HG02840 (cell line): ENCODE results near the gene PRR23B.
"Not testable (repeated sequence)": the region's sequence is repeated elsewhere in the genome, so short reads cannot be mapped to it uniquely, and the experiment has no call there.

ENCODE experiments used
- ATAC-seq: cut with Tn5 transposase; IDR thresholded peaks from one replicate; pipeline ENCODE4 v1.9.1; 2021; ENCODE audit warnings: mild to moderate bottlenecking, moderate library complexity, moderate number of reproducible peaks; ENCODE audit not compliant: unreplicated experiment, low FRiP score

Gene PRR23B

DNA sequence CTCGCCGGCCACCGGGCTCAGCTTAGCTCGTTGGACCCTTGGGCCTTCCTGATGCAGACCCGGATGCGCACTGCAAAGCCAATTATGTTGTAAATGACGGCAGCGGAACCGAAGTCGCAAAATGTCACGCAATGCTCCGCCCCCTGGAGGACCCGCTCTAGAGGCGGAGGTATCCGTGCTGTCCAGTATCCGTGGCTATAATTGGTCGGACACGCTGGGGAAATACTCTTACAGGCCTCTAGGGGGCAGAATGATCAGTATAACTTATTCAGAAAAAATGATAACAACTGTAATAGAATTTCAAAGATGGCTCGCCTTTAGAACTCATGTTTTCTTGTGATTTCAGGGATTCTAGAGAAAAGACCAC is at the start of gene PRR23B:
PRR23B (minus strand) TSS at position 59 of the 367 bp plus-strand sequence. CDS start 265 bp downstream, outside the sequence.
- ATAC-seq = no peak

DNA sequence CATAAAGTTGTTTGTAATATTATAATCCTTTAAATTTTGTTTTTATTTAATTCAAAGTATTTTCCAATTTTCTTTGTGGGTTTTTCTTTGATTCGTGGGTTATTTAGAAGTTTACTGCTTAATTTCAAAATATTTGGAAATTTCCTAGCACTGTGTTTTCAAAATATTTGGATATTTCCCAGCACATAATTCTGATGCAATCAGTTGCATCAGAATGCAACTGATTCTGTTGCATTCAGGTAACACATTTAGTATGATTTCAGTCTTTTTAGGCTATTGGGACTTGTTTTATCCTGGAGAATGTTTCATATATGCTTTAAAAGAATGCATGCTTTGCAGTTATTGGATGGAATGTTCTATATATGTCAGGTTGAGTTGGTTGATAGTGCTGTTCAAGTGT is 42.2 kb upstream of the PRR23B start:
- ATAC-seq = no peak

DNA sequence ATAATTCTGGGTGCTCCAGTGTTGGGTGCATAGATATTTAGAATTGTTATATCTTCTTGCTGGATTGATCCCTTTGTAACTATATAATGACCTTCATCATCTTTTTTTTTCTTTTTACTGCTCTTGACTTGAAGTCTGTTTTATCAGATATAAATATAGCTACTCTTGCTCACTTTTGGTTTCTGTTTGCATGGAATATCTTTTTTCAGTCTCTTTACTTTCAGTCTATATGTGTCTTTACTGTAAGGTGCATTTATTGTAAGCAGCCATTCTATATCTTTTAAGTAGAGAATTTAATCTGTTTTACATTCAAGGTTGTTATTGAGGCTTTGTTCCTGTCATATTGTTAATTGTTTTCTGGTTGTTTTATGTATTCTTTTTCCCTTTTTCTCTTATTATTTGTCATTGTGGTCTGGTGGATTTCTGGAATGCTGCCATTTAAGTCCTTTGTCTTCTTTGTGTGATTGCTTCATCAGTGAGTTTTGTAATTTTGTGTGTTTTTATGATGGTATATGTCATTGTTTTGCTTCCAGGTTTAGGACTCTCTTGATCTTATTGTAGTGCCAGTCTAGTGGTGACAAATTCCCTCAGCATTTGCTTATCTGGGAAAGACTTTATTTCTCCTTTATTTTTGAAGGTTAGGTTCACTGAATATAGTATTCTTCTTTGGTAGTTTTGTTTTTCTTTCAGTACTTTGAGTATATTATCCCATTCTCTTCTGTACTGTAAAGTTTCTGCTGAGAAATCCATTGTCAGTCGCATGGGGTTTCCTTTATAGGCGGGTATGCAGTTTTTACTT is 32.3 kb upstream of the PRR23B start:
- no peak for ATAC-seq

DNA sequence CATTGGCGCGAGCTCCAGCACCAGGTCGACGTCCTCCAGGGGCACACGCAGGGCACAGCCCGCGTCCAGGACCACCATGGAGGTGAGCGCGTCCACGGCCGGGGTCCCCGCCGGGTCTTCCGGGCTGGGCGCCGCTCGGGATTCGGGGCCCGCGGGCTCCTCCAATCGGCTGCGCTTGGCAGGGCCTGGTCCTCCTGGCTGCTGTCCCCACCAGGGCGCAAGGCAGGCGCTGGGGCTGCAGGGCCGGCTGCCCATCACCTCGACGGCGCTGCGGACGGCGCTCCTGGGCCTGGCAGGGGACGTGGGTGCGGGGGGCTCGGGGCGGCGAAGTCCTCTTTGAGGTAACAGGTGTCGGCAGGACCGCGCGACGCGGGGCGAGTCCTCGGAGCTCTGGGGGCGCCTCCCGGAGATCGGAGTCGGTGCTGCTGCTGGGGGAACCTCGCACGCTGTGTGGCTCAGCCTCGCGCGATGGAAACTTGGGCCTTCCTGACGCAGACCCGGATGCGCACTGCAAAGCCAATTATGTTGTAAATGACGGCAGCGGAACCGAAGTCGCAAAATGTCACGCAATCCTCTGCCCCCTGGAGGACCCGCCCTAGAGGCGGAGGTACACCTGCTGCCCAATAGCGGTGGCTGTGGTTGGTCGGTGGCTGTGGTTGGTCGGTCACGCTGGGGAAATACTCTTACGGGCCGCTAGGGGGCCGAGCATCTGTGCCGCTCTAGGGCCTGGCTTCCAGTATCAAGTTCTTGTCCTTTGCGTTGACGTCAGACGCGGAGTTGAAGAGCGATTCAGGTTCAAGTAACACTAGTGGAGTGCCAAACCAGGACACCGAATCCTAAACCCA is 23.9 kb upstream of the PRR23B start, which contains the start of gene PRR23C:
PRR23C (minus strand) TSS at position 527 of the 845 bp plus-strand sequence; CDS start at position 255, 272 bp downstream.
- ATAC-seq = no peak

DNA sequence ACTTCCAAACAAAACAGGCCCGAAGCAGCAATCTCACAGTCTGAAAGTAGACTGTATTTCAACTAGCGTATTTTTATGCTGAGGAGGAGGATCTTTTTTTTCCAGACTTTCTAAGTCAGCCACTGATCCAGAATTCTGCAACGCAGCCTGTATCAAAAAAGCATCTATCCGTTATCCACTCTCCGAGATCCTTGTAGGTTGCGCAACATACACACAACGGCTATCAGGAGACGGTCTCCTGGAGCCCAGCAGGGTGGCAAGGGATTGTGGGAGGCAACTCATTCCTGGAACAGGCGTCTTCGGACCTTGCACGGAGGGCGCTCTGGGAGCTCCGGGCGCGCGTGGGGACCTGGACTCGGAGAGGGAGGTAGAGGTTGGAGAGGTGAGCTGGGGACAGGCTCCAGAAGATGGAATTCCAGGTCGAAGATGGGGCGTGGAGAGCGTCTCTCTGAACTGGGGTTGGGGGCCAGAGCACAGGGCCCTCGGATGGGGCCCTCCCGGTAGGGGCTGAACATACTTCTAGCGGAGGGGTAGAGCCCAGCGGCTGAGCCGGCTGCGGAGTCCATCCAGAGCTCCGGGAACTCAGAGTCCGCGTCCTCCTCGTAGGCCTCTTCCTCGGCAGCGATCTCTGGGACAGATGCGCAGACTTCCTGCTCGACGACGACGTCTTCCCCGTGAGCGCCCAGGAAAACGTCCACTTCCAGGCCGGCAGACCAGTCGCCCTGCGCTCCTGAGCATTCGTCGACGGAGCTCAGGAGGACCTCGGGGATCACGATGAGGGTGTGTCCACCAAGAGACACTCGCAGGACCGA is 23.0 kb upstream of the PRR23B start:
- no peak for ATAC-seq

DNA sequence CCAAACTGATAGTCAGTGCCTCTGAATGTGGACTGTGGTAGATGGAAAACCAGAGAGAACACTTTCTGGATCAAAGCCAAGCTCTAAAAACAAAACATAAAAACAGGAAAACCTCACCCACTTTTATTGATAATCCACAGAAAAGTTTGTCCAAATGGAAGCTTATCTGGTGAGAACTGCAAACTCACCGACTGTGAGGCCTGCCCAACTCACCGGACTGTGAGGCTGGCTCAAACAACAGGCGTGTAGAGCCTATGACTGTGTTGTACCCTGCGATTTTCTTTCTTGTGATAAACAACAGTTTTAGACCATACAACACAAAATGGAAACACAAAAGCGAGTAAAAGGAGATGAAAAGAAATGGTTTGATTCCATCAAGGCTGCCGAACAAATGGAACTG is 16.8 kb upstream of the PRR23B start:
- no peak for ATAC-seq

DNA sequence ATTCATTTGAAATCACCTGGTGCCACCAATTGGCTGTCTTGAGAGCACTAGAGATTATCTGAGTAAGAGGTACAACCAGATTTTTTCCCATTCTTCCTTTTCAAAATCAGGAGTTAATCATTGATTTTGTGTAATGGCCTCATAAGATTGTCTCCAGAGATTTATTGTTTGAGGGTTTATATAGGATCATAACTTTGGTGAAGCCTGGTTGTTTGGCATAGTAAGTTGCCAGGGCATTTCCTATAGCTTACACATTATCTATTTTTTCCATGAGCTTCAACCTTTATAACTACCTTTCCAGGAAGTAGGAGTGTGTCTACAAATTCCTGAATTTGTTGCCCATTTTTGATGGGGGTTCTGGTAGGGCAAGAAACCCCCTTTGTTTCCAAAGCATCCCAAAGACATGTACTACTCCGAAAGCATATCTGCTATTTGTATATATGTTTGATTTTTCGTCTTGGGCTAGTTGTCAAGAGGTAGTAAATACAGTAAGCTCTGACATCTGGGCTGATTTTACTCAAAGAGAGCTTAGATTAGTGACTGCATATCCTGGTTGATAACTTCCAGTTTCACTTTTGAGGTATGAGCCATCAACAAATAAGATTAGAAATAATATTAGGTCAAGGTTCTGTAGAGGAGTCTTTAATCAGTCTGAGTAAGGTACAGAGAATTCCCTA is 11.7 kb upstream of the PRR23B start:
- no peak for ATAC-seq

DNA sequence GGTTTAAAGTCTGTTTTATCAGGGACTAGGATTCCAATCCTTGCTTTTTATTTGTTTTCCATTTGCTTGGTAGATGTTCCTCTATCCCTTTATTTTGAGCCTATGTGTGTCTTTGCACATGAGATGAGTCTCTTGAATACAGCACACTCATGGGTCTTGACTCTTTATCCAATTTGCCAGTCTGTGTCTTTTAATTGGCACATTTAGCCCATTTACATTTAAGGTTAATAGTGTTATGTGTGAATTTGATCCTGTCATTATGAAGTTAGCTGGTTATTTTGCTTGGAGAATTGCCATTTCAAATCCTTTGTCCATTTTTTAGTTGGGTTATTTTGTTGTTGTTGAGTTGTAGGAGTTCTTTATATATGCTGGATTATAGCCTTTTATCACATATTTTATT is 9.8 kb upstream of the PRR23B start:
- not testable (repeated sequence) for ATAC-seq

DNA sequence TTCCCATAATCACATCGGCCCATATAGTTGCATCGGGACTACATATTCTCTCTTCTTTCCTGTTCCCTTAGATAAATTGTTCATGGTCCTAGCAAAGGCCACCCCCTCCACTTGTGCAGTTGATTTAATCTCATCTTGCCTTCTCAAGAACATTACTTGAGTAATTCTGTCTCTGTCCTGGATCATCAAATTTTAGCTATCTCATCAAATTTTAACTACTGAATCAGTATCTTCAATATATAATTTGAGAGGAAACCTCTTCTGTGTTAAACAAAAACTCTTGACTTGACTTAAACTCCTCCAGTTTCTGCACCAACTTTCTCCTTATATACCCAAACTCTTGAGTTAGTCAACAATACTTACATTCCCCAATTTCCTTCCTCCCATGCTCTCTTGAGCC is 4.2 kb upstream of the PRR23B start:
- ATAC-seq = no peak

DNA sequence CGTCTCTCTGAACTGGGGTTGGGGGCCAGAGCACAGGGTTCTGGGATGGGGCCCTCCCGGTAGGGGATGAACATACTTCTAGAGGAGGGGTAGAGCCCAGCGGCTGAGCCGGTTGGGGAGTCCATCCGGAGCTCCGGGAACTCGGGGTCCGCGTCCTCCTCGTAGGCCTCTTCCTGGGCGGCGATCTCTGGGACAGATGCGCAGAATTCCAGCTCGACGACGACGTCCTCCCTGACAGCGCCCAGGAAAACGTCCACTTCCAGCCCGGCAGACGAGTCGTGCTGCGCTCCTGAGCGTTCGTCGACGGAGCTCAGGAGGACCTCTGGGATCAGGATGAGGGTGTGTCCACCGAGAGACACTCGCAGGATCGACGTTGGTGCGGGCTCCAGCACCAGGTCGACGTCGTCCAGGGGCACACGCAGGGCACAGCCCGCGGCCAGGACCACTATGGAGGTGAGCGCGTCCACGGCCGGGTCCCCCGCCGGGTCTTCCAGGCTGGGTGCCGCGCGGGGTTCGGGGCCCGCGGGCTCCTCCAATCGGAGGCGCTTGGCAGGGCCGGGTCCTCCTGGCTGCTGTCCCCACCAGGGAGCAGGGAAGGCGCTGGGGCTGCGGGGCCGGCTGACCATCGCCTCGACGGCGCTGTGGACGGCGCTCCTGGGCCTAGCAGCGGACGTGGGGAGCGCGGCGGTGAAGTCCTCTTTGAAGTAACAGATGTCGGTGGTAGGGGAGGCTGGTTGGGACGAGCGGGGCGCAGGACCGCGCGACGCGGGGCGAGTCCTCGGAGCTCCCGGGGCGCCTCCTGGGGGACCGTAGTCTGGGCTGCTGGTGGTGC is 474 bp downstream of the PRR23B start:
- ATAC-seq = no peak

DNA sequence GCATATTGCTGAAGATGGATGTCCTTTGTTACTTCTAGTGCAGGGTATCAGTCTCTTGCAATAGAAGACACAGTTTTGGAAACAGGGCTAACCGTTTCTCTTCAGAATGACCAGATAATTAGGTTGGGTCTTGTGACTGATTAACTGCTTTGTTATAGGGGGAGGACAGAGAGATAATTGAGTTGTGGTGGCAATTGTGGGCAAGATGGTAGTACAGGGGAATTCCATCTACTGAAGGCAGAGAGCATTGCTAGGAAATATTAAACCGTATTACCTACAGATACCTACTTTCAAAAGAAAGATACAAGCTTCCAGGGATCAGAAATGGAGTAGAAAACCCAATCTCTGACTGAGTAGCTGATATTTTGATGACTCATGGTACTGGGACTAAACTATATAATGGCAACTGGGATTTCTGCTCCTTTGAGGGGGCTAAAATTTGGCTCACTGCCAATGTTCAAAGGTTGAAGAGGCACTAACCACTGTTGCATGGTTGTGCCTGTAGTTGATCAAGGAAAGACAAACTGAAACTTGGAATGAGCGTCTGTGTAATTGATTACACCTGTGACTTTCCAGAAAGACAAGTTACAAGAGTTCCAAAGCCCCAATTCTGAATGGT is 4.2 kb downstream of the PRR23B start:
- no peak for ATAC-seq

DNA sequence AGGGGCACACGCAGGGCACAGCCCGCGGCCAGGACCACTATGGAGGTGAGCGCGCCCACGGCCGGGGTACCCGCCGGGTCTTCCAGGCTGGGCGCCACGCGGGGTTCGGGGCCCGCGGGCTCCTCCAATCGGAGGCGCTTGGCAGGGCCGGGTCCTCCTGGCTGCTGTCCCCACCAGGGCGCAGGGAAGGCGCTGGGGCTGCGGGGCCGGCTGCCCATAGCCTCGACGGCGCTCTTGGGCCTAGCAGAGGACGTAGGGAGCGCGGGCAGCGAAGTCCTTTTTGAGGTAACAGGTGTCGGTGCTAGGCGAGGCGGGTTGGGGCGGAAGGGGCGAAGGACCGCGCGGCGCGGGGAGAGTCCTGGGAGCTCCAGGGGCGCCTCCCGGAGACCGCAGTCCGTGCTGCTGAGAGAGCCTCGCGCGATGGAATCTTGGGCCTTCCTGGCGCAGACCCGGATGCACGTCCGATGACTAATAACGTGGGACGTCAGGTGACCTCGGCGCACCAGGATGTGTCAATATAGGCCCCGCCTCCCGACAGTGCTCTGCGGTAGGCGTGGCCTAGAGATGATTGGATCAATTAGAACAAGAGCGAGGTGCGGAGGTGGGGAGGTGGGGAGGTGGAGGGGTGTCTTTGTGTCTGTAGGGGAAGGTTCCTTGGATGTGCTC is 14.5 kb downstream of the PRR23B start, which contains the start of gene PRR23A:
PRR23A (minus strand) TSS at position 218 of the 666 bp plus-strand sequence; CDS start at position 218, 0 bp downstream.
- ATAC-seq = no peak

DNA sequence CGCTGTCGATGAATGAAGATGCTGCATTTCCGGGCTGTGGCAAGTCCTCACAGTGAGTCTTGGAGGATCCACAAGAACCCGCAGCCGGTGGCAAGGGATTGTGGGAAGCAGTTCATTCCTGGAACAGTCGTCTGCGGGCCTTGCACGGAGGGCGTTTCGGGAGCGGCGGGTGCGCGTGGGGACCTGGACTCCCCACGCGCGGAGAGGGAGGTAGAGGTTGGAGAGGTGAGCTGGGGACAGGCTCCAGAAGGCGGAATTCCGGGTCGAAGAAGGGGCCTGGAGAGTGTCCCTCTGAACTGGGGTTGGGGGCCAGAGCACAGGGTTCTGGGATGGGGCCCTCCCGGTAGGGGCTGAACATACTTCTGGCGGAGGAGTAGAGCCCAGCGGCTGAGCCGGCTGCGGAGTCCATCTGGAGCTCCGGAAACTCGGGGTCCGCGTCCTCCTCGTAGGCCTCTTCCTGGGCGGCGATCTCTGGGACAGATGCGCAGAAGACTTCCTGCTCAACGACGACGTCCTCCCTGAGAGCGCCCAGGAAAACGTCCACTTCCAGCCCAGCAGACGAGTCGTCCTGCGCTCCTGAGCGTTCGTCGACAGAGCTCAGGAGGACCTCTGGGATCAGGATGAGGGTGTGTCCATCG is 15.3 kb downstream of the PRR23B start:
- ATAC-seq = no peak

DNA sequence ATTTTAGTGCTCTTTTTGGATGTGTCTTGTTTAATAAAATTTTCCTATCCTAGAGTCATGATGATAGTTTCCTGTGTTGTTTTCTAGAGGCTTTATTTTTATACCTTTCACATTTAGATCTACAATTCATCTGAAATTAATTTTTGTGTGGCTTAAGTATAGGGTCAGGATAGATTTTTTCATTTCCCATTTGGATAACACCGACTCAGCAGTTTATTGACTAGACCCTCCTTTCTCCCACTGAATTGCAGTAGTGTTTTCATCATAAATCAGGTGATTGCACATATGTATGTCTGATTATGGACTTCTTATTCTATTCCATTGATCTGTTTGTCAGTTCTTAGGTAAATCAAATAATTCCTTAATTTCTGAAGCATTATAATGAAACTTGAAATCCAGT is 25.0 kb downstream of the PRR23B start:
- no peak for ATAC-seq

DNA sequence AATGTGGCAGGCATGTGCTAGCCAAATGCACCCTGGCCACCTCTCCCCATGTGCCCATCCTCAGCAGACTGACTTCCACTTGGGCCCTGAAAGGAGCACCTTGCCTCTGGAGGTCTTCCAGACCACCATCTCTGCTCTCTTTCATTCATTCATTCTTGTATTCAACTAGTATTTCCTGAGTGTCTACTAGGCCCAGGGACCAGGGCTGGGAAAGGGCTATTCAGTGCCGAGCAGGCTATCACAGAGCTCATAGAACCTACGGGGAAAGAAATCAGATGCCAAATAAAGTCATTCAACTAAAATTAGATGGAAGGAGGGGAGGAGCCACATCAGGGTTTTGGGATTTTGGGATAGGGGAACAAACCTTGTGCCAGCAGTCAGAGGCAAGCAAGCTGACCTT is 33.5 kb downstream of the PRR23B start:
- ATAC-seq = no peak

DNA sequence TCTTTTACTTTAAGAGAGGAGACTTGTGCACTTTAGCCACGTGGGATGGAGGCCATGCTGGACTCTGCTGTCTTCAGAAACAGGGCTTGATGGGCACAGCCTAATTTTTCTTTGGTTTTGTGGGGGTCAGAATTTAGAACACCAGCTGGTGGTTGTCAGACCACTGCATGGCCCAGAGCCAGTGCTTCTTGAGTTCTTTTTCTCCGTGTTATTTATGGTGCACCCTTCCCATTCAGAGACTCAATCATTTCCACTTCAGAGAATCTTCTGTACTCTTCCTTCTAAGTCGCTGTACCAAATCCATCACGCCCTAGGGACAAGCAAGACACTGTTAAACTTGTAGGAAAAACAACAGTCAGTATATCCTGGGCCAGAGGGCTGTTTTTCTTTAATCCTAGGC is 34.8 kb downstream of the PRR23B start:
- no peak for ATAC-seq

DNA sequence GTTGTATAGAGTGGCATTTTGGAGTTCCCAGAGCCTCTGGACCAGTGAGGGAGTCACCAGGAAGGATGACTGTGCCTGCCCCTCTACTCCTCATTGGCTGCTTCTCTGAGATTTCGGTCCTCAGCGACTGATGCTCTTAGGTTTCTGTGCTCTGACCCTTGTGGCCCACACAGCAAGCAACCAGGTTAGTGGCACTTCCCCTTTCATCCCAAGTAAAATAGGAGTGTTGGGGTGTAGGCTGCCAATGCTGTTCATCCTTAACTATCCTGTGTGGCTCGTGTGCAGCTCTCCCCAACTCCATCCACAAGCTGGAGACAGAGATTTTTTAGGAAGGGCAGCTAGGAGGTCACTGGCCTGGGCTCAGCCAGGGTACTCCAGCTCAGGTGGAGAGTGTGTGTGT is 35.9 kb downstream of the PRR23B start:
- no peak for ATAC-seq

DNA sequence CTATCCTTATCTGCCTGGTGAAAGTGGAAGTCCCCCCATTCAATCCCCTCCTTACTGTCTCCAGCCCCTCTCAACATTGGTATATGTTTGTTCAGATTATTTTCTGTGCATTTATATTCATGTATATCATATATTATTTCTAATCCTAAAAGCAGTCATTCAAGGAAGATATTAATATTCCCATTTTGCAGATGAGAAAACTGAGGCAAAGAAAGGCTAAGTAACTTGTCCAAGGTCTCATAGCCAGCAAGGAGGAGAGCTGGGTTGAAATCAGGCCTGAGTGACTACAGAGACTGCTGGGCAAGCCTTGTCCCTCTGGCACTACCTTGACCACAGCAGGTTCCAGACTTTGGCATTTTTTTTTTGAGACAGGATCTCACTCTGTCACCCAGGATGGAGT is 44.7 kb downstream of the PRR23B start:
- ATAC-seq = no peak
